ENCODE data around the gene CSRNP3. TPM values are rescaled to one million over a fixed set of nuclear protein-coding genes. Genes with fewer than 3 reads are reported as not detected.

CSRNP3 gene
- total RNA-seq, 1 donor from 2014 or later, result 1.5 TPM

DNA sequence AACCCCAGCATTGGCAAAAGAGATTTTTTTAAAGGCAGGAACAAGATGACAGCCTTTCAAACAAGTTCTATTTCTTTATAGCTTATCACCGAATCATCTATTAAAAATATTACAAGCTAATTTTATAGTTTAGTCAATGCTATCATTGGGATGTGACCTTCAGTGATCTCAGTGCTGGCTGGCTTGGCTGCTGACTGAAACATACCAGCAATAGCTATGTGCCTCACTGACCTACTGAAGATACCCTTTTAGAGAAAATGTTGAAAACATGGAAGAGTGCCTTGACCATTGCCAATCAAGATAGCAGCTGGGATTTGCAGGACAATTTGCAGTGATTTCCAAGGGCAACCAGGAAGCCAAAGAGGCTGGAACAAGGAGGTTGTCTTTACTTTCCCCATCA lies 44.0 kb downstream of the CSRNP3 start:
- H3K9me3 Mint-ChIP-seq (ENCODE audit: unreplicated experiment), result no peaks in the 10 kb centered on the region
- H3K4me3 Mint-ChIP-seq (ENCODE audit: unreplicated experiment), result no peak overlapping the region
- no peak overlapping the region for H3K27ac Mint-ChIP-seq (ENCODE audit: unreplicated experiment)
- H3K4me1 Mint-ChIP-seq (ENCODE audit: unreplicated experiment), result no peaks in the 10 kb centered on the region
- H3K27me3 Mint-ChIP-seq (ENCODE audit: unreplicated experiment), result no peaks in the 10 kb centered on the region
- TF ChIP-seq, protein P1, sequence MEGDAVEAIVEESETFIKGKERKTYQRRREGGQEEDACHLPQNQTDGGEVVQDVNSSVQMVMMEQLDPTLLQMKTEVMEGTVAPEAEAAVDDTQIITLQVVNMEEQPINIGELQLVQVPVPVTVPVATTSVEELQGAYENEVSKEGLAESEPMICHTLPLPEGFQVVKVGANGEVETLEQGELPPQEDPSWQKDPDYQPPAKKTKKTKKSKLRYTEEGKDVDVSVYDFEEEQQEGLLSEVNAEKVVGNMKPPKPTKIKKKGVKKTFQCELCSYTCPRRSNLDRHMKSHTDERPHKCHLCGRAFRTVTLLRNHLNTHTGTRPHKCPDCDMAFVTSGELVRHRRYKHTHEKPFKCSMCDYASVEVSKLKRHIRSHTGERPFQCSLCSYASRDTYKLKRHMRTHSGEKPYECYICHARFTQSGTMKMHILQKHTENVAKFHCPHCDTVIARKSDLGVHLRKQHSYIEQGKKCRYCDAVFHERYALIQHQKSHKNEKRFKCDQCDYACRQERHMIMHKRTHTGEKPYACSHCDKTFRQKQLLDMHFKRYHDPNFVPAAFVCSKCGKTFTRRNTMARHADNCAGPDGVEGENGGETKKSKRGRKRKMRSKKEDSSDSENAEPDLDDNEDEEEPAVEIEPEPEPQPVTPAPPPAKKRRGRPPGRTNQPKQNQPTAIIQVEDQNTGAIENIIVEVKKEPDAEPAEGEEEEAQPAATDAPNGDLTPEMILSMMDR (IDR thresholded peaks at IDR 0.05), result no peak
- H3K36me3 Mint-ChIP-seq (ENCODE audit: unreplicated experiment), result no peaks in the 10 kb centered on the region
- DNase-seq (ENCODE audit: extremely low spot score, unreplicated experiment), result no peak

DNA sequence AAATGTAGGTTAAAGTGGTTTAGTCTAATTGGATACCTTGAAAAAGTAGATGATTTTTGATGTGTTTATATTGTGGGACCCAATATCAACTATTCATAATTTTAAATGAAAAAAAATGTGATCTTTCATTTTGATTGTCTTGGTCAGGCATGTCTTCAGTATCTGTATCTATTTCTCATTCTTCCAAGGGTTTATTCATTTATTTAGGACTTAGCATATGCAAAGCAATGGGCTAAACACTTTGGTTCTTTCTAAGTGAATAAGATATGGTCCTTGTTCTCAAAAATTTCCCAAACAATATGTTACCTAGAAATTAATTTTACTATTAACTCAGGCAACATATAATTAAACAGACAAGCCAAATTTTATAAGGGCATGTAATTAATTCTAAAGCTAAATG lies 49.1 kb downstream of the CSRNP3 start:
- TF ChIP-seq, protein P1 (IDR thresholded peaks at IDR 0.05), result no peak
- no peak for DNase-seq (ENCODE audit: extremely low spot score, unreplicated experiment)
- peaks cover 2% of the 10 kb centered on the region for H3K36me3 Mint-ChIP-seq (ENCODE audit: unreplicated experiment)
- H3K4me3 Mint-ChIP-seq (ENCODE audit: unreplicated experiment), result no peak overlapping the region
- no peaks in the 10 kb centered on the region for H3K4me1 Mint-ChIP-seq (ENCODE audit: unreplicated experiment)
- no peak overlapping the region for H3K27ac Mint-ChIP-seq (ENCODE audit: unreplicated experiment)
- no peaks in the 10 kb centered on the region for H3K9me3 Mint-ChIP-seq (ENCODE audit: unreplicated experiment)
- H3K27me3 Mint-ChIP-seq (ENCODE audit: unreplicated experiment), result no peaks in the 10 kb centered on the region

DNA sequence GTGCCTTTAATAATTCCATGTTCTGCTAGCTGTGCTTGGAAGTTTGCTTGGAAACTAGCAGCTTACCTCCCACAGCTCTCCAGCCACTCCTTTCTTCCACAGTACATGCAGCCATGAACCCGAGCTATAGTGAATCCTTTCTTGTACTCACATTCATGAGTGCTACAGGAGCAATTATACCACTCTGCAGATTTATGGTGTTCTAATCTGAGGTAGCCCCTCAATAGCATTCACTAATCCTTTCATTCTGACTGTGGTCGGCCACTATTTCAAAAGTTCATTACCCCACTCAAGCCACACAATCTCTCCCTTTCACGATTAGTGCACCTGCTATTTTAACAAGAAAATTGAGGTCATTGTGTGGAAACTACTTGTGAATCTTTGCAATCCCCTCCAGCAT lies 53.2 kb downstream of the CSRNP3 start:
- Mint-ChIP-seq H3K36me3 (ENCODE audit: unreplicated experiment) (peaks cover 2% of the 10 kb centered on the region), H3K27ac (ENCODE audit: unreplicated experiment) (no peak overlapping the region), H3K27me3 (ENCODE audit: unreplicated experiment) (no peaks in the 10 kb centered on the region), H3K9me3 (ENCODE audit: unreplicated experiment) (peaks cover 2% of the 10 kb centered on the region), H3K4me3 (ENCODE audit: unreplicated experiment) (no peak overlapping the region), H3K4me1 (ENCODE audit: unreplicated experiment) (peaks cover 1% of the 10 kb centered on the region)
- DNase-seq (ENCODE audit: extremely low spot score, unreplicated experiment), result no peak
- TF ChIP-seq, protein P1 (IDR thresholded peaks at IDR 0.05), result no peak

DNA sequence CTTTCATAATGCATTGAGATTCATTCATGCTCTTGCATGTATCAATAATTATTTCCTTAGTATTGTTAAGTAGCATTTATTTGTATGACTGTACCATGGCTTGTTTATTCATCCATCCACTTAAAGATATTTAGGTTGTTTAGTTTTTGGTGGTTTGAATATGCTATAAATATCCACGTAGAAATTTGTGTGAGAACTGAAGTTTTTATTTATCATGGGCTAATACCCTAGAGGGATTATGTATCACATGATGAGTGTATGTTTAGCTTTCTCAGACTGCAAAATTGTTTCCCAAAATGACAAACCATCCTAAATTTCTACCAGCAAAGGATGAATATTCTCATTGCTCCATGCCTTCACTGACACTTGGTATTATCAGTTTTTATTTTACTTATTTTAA lies 55.2 kb downstream of the CSRNP3 start:
- Mint-ChIP-seq H3K4me3 (ENCODE audit: unreplicated experiment) (no peak overlapping the region), H3K4me1 (ENCODE audit: unreplicated experiment) (peaks cover 13% of the 10 kb centered on the region), H3K27ac (ENCODE audit: unreplicated experiment) (no peak overlapping the region), H3K27me3 (ENCODE audit: unreplicated experiment) (no peaks in the 10 kb centered on the region), H3K36me3 (ENCODE audit: unreplicated experiment) (peaks cover under 1% of the 10 kb centered on the region), H3K9me3 (ENCODE audit: unreplicated experiment) (peaks cover 8% of the 10 kb centered on the region)
- DNase-seq (ENCODE audit: extremely low spot score, unreplicated experiment), result no peak
- TF ChIP-seq, protein P1 (IDR thresholded peaks at IDR 0.05), result no peak

DNA sequence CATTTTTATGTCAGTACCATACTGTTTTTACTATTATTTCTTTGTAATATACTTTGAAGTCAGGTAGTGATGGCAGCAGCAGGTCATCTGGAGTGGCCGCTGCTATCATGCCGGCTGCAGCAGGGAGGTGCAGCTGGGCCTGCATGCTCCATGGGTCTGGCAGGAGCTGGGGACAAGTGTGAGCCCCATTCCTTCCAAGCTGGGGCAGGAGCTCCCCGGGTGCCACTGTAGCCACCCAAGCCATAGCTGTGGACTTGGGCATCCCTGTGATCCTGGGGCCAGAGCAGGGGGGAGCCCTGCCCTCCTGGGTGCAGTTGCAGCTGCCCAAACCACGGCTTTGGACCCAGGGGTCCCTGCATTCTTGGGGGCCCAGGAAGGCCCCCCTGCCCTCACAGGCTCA lies 59.2 kb downstream of the CSRNP3 start:
- Mint-ChIP-seq H3K27me3 (ENCODE audit: unreplicated experiment) (no peaks in the 10 kb centered on the region), H3K9me3 (ENCODE audit: unreplicated experiment) (peaks cover 12% of the 10 kb centered on the region), H3K4me1 (ENCODE audit: unreplicated experiment) (peaks cover 36% of the 10 kb centered on the region), H3K27ac (ENCODE audit: unreplicated experiment) (no peak overlapping the region), H3K36me3 (ENCODE audit: unreplicated experiment) (no peaks in the 10 kb centered on the region), H3K4me3 (ENCODE audit: unreplicated experiment) (no peak overlapping the region)
- DNase-seq (ENCODE audit: extremely low spot score, unreplicated experiment), result no peak
- TF ChIP-seq, protein P1 (IDR thresholded peaks at IDR 0.05), result no peak
